GM18867 (cell line): ENCODE measurements around the gene RNASET2.
A peak's percentile ranks its signal among the peaks of the same experiment; 100 is the strongest.
"Not testable (repeated sequence)": the region's sequence is repeated elsewhere in the genome, so short reads cannot be mapped to it uniquely, and the experiment has no call there.

Source experiments
- ATAC-seq: cut with Tn5 transposase; IDR thresholded peaks from one replicate; pipeline ENCODE4 v1.9.1; 2021; ENCODE audit warnings: mild to moderate bottlenecking, moderate library complexity; ENCODE audit not compliant: unreplicated experiment

The RNASET2 gene

DNA sequence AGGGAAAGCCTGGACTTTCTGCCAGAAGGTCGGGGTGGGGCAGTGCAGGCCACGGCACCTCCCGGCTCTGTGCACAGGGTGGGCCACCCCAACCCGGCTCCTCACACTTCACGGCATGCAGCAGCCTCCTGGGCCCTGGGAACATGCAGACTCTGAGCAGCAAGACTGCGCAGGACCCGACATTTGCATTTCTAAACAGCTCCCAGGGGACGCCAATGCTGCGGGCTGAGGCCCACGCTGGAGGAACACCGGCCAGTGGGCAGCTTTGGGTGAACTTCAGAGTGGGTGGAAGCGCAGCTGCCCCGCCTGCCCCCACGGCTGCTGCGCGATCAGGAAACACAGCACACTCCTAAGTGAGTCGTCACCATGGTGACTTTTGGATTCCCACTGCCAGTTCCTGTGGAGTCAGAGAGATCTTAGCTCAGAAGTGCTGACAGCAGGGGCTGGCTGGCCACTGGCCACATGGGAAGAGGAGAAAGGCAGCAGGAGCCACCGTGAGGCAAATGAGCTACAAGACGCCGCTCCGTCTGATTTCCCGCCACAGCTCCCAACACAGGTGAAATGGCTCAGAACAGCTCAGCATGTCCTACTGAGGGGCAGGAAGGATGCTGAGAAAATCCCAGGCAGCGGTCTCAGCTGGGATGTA is 52.1 kb downstream of the RNASET2 start:
- peak; percentile 38 for ATAC-seq

DNA sequence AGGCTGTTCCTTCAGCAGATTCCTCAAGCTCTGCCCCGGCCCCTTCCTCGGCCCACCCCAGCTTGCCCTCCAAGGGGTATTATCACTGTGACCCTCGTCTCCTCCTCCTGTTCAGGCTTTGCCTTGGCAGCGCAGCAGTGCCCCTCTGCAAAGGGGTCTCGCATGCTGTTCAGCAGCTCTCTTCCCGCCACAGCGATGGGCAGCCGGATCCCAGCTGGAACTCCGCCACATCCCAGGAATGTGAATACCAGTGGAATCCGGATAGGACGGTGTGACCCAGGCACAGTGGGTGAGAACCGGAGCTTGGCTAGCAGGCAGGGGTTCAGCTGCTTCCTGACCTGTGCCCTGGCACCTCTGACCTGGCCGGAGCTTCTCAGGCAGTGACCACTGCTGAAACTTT is 52.9 kb downstream of the RNASET2 start:
- no peak for ATAC-seq

DNA sequence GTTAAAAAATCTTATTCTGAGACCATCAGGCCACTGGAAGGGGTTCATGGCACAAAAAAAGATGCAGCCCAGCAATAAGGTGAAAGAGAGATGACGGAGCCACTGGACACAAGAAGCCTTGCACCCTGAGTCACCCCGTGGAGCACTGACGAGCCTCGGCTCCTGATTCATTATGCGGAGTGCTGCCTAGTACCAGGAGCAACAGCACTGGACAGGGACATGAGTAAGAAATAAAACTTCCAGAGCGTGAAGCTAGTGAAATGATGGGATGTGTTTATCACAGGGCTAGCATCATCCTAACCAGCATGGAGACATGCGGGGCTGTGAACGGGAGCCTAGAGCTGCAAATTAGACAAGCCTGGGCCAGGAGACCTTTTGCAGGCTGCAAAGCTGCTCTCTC is 53.3 kb downstream of the RNASET2 start:
- no peak for ATAC-seq

DNA sequence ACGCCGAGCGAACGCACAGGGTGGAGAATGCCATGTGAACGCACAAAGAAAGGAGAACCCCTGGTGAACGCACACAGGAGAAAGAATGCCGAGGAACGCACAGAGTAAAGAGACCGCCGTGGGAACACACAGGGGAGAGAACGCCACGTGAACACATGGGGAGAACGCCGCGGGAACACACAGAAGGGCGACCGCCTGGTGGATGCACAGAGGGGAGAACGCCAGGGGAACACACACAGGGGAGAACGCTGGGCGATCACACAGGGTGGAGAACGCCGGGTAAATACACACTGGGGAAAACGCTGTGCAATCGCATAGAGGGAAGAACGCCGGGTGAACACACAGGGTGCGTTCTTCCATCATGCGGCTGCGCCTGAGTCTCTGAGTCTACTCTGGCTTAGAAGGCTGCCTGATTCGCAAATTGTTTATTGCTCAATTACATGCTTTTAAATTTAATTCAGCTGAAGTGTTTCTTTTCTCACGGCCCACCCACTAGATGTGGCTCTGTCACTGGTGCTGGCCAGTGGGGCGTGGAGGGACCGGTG is 54.1 kb downstream of the RNASET2 start:
- no peak for ATAC-seq

DNA sequence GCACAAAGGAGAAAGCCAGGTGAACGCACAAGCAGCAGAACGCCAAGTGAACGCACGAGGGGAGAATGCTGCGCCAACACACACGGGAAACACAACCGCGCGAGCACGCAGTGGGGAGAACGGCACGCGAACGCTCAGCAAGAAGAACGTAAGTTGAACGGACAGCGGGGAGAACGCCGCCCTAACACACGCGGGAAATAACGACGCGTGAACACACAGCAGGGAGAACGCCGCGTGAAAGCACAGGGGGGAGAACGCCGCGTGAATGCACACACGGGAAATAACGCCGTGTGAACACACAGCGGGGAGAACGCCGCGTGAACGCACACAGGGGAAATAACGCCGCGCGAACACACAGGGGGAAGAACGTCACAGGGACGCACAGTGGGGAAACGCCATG is 54.7 kb downstream of the RNASET2 start:
- ATAC-seq, result no peak

DNA sequence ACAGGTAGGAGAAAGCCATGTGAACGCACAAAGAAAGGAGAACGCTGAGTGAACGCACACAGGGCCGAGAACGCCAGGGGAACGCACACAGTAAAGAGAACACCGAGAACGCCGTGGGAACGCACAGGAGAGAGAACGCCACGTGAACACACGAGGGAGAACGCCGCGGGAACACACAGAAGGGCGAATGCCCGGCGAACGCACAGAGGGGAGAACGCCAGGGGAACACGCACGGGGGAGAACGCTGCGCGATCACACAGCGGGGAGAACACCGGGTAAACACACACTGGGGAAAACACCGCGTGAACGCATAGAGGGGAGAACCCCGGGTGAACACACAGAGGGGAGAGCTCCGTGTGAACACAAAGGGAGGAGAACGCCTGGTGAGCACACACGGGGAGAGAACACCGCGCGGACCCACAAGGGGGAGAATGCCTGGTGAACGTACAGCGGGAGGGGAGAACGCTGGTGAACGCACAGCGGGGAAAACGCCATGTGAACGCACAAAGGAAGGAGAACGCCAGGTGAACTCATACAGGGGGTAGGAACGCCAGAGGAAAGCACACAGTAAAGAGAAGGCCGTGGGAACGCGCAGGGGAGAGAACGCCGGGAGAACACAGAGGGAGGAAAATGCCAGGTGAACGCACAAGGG is 55.3 kb downstream of the RNASET2 start:
- no peak for ATAC-seq

DNA sequence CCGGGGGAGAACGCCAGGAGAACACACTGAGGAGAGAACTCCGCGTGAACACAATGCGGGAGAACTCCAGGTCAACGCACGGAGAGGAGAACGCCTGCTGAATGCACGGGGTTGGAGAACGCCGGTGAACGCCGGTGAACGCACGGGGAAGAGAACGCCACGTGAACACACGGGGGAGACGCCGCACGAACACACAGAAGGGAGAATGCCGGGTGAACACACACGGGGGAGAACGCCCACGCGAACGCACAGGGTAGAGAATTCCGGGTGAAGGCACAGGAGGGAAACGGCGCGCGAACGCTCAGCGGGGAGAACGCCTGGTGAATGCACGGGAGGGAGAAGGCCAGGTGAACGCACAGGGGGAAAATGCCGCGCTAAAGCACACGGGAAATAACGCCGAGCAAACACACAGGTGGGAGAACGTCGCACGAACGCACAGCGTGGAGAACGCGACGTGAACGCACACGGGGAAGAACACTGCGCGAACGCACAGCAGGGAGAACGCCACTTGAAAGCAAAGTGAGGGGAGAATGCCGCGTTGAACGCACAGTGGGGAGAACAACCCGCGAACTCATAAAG is 56.1 kb downstream of the RNASET2 start:
- no peak for ATAC-seq

DNA sequence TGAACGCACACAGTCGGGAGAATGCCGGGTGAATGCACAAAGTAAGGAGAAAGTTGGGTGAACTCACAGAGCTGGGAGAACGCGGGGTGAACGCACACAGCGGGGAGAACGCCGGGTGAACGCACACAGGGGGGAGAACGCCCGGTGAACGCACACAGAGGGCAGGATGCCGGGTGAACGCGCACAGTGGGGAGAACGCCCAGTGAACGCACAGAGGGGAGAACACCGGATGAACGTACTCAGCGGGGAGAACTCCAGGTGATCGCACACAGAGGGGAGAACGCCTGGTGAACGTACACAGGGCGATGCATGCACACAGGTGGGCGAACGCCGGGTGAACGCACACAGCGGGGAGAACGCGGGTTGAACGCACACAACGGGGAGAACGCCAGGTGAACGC is 57.4 kb downstream of the RNASET2 start:
- ATAC-seq, result no peak

DNA sequence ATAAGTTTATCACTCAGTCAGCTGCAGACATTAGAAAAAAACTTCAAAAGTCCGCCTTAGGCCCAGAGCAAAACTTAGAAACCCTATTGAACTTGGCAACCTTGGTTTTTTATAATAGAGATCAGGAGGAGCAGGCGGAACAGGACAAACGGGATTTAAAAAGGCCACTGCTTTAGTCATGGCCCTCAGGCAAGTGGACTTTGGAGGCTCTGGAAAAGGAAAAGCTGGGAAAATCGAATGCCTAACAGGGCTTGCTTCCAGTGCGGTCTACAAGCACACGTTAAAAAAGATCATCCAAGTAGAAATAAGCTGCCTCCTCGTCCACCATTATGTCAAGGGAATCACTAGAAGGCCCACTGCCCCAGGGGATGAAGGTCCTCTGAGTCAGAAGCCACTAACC is 61.7 kb downstream of the RNASET2 start:
- not testable (repeated sequence) for ATAC-seq

DNA sequence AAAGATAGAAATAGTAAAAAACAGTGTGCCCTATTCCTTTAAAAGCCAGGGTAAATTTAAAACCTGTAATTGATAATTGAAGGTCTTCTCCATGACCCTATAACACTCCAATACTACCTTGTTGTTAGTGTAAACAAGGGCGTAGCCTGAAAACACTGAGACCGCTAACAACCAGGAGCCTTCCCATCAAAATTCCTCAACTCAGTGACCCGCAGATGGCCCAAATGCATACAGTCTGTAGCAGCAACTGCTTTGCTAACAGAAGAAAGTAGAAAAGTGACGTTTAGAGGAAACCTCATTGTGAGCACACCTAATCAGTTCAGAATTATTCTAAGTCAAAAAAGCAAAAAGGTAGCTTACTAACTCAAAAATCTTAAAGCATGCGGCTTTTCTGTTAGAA is 63.9 kb downstream of the RNASET2 start:
- ATAC-seq, result not testable (repeated sequence)

DNA sequence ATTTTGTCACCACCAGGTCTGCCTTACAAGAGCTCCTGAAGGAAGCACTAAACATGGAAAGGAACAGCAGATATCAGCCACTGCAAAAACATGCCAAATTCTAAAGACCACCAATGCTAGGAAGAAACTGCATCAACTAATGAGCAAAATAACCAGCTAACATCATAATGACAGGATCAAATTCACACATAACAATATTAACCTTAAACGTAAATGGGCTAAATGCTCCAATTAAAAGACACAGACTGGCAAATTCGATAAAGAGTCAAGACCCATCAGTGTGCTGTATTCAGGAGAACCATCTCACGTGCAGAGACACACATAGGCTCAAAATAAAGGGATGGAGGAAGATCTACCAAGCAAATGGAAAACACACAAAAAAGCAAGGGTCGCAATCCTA is 69.6 kb downstream of the RNASET2 start:
- not testable (repeated sequence) for ATAC-seq

DNA sequence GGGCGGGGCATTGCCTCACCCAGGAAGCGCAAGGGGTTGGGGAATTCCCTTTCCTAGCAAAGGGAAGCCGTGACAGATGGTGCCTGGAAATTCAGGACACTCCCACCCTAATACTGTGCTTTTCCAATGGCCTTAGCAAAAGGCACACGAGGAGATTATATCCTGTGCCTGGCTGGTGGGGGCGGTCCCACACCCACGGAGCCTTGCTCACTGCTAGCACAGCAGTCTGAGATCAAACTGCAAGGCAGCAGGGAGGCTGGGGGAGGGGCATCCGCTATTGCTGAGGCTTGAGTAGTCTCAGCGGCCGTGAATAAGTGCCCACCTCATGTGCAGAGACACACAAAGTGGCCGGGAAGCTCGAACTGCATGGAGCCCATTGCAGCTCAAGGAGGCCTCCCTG is 71.4 kb downstream of the RNASET2 start:
- ATAC-seq, result not testable (repeated sequence)

DNA sequence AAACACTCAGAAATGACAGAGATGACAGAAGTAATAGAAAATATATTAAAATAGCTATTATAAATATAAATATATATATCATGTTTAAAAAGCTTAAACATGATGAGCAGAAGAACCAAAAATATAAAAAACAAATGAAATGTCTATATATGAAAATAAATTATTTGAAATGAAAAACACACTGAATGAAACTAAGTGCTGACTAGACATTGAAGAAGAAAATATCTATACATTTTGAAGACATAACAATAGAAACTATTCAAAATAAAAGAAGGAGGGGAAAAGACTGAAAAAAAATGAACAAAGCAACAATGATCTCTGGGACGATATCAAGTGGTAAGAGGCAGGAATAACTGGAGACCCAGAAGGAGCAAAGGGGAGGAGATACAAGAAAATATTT is 76.8 kb downstream of the RNASET2 start:
- no peak for ATAC-seq
